Sigmoid colon (tissue), 4 donors: ENCODE results near the gene COQ8A.

ENCODE experiments used
- CTCF ChIP-seq, 4 experiments: fragments of 450-650 bp in 3 of 4; fragments of 200-600 bp in 1 of 4; IDR thresholded peaks; one replicate each; pipeline ENCODE4 v1.5.1; 2016 to 2019; ENCODE audit warnings: antibody characterized with exemption in 4 of 4, mild to moderate bottlenecking in 3 of 4, moderate library complexity in 2 of 4
- EP300 ChIP-seq, 4 donors: sonication (generic); formaldehyde crosslinking; IDR thresholded peaks; one replicate each; pipeline ENCODE4 v1.6.1; 2017; ENCODE audit warnings: antibody characterized with exemption in 4 of 4
- POLR2A ChIP-seq, 2 donors: fragments of 450-650 bp; IDR thresholded peaks; one replicate each; pipeline ENCODE4 v1.6.1; 2016; ENCODE audit warnings: antibody characterized with exemption in 2 of 2, mild to moderate bottlenecking in 2 of 2, moderate library complexity in 2 of 2
- POLR2AphosphoS5 ChIP-seq, 4 donors: sonication (generic); formaldehyde crosslinking; IDR thresholded peaks; one replicate each; pipeline ENCODE4 v1.6.1; 2017; ENCODE audit warnings: antibody characterized with exemption in 4 of 4

DNA sequence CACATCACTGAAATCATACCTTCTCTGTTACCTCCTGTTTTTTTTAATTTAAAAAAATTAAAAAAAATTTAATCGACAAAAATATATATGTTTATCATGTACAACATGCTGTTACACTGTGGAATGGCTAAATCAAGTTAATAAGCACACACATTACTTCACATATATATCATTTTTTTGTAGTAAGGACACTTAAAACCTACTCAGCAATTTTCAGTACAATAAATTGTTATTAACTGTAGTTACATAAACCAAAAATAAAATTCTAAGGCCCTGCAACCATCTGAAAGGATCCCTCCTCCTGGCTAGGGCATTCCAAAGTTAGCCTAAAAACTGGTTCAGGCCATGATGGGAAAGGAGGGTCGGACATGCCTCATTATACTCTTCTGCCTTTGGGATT lies 23.6 kb upstream of the COQ8A start:
- no peak for TF ChIP-seq POLR2AphosphoS5 (IDR thresholded peaks at IDR 0.05)
- TF ChIP-seq POLR2A (IDR thresholded peaks at IDR 0.05): no peak
- no peak for TF ChIP-seq CTCF (IDR thresholded peaks at IDR 0.05)
- TF ChIP-seq EP300 (IDR thresholded peaks at IDR 0.05): no peak
